ENCODE measurements around the gene GPD2.

The GPD2 gene

DNA sequence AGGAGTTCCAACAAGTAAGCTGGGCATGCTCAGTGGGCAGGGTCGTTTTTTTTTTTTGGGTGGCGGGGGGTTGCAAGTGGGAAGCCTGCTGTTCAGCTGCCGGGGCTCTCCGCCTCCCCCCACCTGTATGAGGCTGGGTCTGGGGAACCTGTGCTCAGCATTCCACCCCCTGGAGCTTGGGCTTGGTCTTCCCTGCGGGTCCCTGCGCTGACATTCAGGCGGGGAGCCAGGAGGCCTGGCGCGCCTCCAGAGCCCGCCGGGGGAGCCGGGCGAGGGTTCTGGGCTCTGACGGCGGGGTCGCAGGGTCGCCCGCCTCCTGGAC, 822 bp upstream of the GPD2 start:
- DNase-seq, result peak in 12 of 51 donors; percentile 16 to 77 (median 52)

- peak in 8 of 51 donors; percentile 8 to 68 (median 46) for DNase-seq
These were observed 412 bp downstream of the GPD2 start for GRCh38 chr2:156436497-156437085.

DNA sequence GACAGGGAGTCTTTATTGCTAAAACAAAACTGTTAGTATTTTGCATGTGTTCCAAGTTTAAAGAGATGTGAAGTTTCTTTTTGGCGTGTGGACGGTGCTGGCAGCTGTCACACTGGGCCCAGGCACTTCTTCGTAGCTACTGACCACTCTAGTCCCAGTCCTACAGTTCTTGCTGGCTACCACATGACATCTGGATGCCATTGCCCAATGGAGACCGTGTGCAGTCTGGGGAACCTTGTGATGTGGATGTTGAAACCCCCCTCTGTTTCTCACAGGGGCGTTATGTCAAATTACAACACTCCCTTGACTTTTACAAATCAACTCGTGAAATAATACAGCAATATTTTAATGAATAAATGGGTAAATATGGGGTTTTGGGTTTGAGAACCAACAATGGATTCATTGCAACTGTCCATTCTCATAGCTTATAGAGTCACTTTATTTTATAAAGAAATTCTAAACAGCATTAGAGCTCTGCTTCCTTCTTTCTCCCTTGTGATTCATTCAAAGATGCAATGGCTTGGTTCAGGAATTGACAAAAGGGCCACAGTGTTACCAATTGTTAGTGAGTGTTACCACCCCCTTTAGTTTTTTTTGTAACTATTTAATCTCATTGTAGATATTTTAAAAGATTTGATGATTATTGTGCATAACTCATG, 1.2 kb downstream of the GPD2 start:
- DNase-seq, result peak in 23 of 51 donors; percentile 4 to 38 (median 19)

DNA sequence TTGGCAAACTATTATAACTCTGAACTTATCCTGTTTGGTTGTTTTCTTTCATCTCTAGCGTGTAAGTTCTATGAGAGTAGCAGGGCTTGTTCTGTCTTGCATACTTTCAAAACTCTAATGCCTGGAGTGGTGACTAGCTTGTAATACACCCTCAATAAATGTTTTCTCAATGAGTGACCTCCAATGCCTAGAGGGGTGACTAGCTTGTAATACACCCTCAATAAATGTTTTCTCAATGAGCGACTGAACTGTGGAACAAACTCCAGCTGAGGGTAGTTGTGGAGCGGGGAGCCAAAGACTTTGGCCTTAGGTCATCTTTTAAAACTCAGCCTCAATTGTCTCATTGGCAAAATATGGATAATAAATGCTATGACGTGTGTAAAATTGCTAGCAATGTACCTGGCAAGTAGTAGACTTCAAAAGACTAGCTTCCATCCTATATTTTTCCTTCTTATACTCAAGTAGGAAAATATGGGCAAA, 1.8 kb downstream of the GPD2 start:
- no peak for DNase-seq

GRCh38 chr2:156443089-156443488, 6.9 kb downstream of the GPD2 start:
- DNase-seq, result no peak

DNA sequence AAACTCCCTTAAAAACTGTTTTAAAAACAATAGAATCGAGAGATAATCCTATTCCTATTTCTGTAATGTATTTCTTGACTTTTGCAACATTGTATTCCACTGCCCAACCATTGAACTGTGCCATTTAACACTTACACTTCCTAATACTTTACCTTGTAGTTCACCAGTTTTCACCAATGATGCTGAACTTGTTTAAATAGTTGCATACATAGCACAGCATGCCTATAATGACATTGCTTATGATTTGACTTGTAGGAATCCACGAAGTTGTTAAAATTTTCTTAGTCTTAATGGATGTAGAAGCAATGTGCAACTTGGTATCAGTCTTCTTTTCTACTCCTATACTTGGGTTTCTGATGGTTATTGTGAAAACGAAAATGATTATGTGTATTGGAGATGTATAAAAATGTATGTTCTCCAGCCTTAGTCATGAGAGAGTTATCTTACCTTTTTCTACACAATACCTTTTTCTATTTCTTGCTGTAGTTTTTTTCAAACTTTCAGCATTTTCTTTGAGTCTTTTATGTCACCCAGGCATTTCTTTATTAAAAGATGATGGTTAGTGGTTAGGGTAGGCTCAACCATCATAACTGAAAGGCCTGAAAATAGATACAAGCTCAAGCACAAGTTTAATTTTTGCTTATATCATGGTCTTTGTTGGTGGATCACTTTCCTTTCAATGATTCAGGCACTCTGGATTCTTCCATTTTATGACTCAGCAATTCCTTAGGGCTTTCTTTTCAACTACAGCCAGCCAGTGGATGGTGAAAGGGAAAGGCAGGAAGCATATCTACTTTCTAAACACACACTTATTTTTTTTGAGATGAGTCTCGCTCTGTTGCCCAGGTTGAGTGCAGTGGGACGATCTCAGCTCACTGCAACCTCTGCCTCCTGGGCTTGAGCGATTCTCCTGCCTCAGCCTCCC, 9.4 kb downstream of the GPD2 start:
- no peak for DNase-seq

DNA sequence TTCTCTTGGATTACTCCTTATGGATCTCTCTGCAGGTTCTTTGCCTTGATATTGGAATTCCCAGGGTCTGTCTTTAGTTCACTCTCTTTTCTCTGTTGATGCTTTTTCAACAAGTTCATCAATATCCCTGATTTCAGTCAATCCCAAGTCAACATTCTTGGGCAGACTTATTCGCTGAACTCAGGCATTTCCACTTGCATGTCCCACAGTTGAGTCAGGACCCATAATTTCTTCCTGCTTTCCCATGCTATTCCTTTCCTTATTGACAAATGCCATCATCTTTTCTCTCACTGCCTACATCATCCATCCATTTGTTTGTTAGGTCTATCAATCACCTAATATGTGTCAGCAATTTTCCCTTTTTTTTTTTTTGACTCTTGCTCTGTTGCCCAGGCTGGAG, 11.6 kb downstream of the GPD2 start:
- no peak for DNase-seq

DNA sequence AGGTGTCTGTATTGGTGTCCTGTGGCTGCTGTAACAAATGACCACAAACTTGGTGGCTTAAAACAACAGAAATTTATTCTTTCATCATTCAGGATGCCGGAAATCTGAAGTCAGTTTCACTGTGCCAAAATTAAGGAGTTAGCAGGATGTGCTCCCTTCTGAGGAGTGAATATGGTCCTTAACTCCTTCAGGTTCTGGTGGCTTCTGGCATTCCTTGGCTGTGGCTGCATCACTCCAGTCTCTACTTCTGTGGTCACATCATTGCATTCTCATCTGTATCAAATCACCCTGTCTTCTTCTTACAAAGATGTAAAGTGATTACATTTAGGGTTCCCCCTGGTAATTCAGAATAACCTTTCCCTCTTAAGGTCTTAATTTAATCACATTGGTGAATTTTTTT, 12.6 kb downstream of the GPD2 start:
- DNase-seq, result no peak

DNA sequence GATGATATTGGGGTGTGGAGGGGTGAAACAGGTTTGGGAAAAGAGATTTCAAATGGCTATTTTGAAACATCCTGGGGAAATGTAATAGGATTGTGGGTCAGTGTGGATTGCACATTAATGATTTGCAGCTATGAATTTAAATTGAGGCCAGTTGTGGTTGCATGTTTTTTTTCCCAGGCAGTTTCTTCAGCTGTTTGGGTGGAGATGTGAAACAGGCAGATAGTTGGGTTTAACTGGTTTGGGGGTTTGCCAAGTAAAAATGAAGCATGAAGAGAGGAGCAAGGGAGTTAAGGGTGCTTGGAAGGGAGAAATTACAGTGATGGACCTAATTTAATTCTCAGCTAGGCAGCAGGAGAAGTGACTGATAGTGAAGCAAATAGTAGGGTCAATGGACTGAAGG, 16.8 kb downstream of the GPD2 start:
- no peak for DNase-seq

DNA sequence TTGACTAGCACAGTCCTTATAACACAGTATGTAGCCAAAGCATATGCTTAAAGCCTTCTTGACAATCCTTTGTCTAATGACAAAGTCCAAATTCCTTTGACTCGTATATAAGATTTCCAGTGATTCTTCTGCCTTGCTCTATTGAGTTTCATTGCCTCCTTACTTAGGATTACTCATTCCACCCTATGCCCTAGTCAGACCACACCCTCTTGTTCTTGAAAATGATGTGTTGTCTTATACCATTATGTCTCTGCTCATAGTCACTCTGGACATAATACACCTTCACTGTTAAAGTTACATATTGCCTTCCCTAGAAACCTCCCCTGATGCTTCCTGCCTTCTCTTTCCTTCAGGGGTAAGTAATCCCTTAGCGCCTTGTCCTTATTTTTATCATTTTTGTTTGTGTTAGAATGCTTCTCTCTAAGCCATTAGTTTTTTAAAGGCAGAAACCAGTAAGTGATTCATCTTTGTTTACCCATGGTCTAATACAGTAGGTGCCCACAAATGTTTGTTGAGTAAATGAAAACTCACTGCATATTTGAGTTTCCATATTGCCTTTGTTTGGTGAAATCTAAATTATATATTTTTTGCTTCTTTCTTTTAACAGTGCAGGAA, 19.3 kb downstream of the GPD2 start:
- no peak for DNase-seq

DNA sequence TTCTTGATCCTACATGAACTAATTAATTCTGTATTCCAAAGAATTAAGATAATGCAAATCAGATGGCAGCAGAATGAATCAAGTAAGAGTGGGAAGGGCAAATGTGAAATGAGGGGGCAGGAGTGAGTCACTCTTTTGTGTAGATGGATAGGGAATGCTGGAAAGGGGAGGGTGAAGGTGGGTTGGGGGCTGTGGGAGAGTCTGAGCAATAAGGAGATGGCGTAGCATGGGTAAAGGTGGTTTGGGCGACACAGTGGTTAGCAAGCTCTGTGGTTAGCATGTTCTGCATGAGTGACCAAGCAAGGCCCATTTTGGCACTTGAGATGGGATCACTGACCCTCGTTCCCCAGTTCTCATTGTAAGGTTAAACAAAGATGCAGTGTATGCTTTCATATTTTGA, 20.4 kb downstream of the GPD2 start:
- DNase-seq, result peak in 1 of 51 donors; percentile 46

- DNase-seq, result peak in 1 of 51 donors; percentile 71
These were observed 21.6 kb downstream of the GPD2 start for GRCh38 chr2:156457523-156458517.

- no peak for DNase-seq
These were observed 23.5 kb downstream of the GPD2 start for GRCh38 chr2:156459720-156460119.

DNA sequence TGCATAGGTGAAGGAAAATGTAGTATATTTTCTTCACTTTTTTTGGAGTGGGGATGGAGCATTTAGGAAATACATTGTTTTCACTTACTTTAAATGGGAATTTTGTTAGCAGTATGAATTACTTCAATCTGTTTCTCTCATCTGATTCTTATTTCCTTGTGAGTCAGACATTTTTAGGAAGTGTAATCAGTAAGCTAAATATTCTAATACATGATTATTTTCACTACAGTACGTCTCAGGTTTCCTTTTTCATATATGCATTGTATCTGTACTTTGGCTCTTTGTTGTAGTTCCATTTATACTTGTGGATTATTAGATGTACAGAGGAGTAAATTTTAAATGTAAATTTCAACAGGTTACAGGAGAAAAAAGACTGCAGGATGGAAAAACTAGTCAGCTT, 27.9 kb downstream of the GPD2 start:
- DNase-seq, result no peak

DNA sequence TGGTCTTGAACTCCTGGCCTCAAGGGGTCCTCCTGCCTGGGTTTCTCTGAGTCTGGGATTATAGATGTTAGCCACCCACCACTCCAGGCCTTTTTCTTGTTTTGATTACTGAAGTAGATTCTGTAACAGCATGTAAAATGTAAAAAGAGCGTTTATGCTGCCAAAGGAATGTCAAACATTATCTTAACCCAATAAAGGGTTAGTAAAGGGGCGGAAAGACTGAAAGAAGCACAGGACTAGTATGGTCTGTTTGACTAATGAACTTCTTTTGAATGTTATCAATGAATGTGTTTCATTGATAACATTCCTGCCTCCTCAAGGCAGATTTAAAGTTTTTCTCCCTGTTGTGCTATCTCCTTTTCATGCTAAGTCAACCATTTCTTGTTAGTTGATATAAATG, 29.4 kb downstream of the GPD2 start:
- no peak for DNase-seq

GRCh38 chr2:156466739-156467405, 30.7 kb downstream of the GPD2 start:
- peak in 19 of 51 donors; percentile 2 to 55 (median 31) for DNase-seq

DNA sequence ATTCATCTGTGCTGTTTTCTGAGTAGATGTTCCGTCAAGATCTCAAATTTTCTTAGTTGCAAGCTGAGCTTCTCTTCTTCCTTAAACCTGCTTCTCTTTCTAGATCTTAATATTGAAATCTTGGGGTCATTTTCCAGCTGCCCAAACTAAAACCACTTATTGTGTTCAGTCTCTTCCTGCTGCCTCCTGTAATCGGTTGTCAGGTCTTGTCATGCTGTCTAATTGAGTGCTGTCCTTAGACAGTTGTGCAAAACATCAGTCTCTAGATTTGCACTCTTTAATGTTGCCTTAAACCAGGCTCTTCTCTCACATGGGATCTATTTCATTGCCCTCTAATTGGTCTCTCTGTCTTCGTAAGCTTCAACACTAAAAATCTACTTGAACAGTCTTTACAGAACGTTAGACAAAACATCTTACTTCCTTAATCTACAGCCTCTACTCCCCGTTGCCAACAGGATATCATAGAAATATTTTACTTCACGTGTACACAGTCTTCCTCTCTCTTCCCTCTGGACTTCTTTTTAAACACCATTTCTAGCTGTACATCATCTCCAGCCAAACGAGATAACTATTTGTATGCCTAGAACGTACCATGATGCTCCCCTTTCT, 34.9 kb downstream of the GPD2 start:
- no peak for DNase-seq

GRCh38 chr2:156471762-156472161, 35.6 kb downstream of the GPD2 start:
- no peak for DNase-seq

DNA sequence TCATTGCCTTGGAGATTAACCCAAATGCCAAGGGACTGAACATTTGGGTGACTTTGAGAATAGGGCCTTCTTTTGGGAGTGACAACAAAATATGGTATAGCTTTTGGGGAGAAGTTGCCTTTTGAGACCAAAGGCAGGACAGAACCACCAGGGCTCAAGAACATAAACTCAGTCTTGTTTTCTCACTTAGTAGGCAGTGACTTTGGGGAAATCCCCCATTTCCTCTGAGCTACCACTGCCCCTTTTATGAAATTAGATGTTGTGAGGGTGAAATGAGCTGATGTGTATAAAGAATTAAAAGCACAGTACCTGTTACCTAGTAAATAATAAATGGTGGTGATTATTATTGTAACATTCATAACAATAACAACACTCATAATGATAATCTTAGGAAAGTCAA, 36.5 kb downstream of the GPD2 start:
- DNase-seq, result no peak

- DNase-seq, result no peak
These were observed 37.3 kb downstream of the GPD2 start for GRCh38 chr2:156473445-156473844.

Data from hypothalamus (tissue), 51 donors.